WTC11 (cell line): ENCODE data around the gene PARPBP. TPM values are rescaled to one million over a fixed set of nuclear protein-coding genes. Genes with fewer than 3 reads are reported as not detected.

Experiments used
- ATAC-seq: fragments of 200-7000 bp; cut with Tn5 transposase; 2 replicates; pipeline ENCODE4 v1.10.0; 2021; ENCODE audit warnings: mild to moderate bottlenecking, moderate library complexity
- CTCF ChIA-PET: fragments of 300-600 bp; sonication (Branson Sonifier 250); formaldehyde crosslinking; loops from one replicate; lab custom pipeline; 2021; ENCODE audit warnings: antibody characterized with exemption; lab: Charles Lee
- POLR2A ChIA-PET: fragments of 350-600 bp; sonication (Branson Sonifier 250); formaldehyde crosslinking; loops from one replicate; lab custom pipeline; 2021; ENCODE audit warnings: antibody characterized with exemption; lab: Charles Lee
- DNase-seq: peaks from one replicate; pipeline ENCODE4 v3.0.0; 2021; ENCODE audit warnings: low spot score
- H3K27ac Mint-ChIP-seq: 2 replicates; pipeline ENCODE4 v1.8.0; 2021; ENCODE audit warnings: mixed read lengths
- H3K27me3 Mint-ChIP-seq: 2 replicates; pipeline ENCODE4 v1.8.0; 2021; ENCODE audit warnings: low read depth, mild to moderate bottlenecking, moderate library complexity, mixed read lengths
- H3K36me3 Mint-ChIP-seq: 2 replicates; pipeline ENCODE4 v1.8.0; 2021; ENCODE audit warnings: mixed read lengths
- H3K4me1 Mint-ChIP-seq: 2 replicates; pipeline ENCODE4 v1.8.0; 2022; ENCODE audit warnings: mixed read lengths
- H3K4me3 Mint-ChIP-seq: 2 replicates; pipeline ENCODE4 v1.8.0; 2021; ENCODE audit warnings: mild to moderate bottlenecking, moderate library complexity, mixed read lengths
- H3K9me3 Mint-ChIP-seq: 2 replicates; pipeline ENCODE4 v1.8.0; 2021; ENCODE audit warnings: mixed read lengths
- CBFB ChIP-seq: sonication (generic); formaldehyde crosslinking; IDR thresholded peaks from 2 replicates; pipeline ENCODE4 v1.8.1; 2022; ENCODE audit warnings: mild to moderate bottlenecking, low read depth, missing genetic modification reagents
- CREB1 ChIP-seq: sonication (generic); formaldehyde crosslinking; IDR thresholded peaks from 2 replicates; pipeline ENCODE4 v1.8.0; 2023; ENCODE audit warnings: mild to moderate bottlenecking, missing genetic modification reagents
- CREM ChIP-seq: sonication (generic); formaldehyde crosslinking; IDR thresholded peaks from 2 replicates; pipeline ENCODE4 v1.8.1; 2022; ENCODE audit warnings: mild to moderate bottlenecking, missing genetic modification reagents, moderate library complexity
- CTCF ChIP-seq: fragments of 200-600 bp; IDR thresholded peaks from 2 replicates; pipeline ENCODE4 v1.8.0; 2022; ENCODE audit warnings: antibody characterized with exemption
- EMX1 ChIP-seq: fragments of 250-450 bp; sonication (Bioruptor Pico); IDR thresholded peaks from 2 replicates; pipeline ENCODE4 v1.8.0; 2021; ENCODE audit warnings: mild to moderate bottlenecking
- ESRRA ChIP-seq: sonication (generic); formaldehyde crosslinking; IDR thresholded peaks from 2 replicates; pipeline ENCODE4 v1.8.1; 2022; ENCODE audit warnings: mild to moderate bottlenecking, missing genetic modification reagents, borderline replicate concordance
- FOXJ3 ChIP-seq: sonication (generic); formaldehyde crosslinking; IDR thresholded peaks from 2 replicates; pipeline ENCODE4 v1.9.0; 2021; ENCODE audit warnings: missing genetic modification reagents, mild to moderate bottlenecking, borderline replicate concordance
- FOXK1 ChIP-seq: sonication (generic); formaldehyde crosslinking; IDR thresholded peaks from 2 replicates; pipeline ENCODE4 v1.8.0; 2022; ENCODE audit warnings: mild to moderate bottlenecking, moderate library complexity, missing genetic modification reagents
- FOXP1 ChIP-seq: sonication (generic); formaldehyde crosslinking; IDR thresholded peaks from 2 replicates; pipeline ENCODE4 v1.8.0; 2022; ENCODE audit warnings: missing genetic modification reagents, mild to moderate bottlenecking, moderate library complexity, borderline replicate concordance
- GRHL2 ChIP-seq: fragments of 250-450 bp; sonication (Bioruptor Pico); IDR thresholded peaks from 2 replicates; pipeline ENCODE4 v1.8.0; 2022; ENCODE audit warnings: mild to moderate bottlenecking, moderate library complexity; ENCODE audit not compliant: insufficient replicate concordance, severe bottlenecking
- HMGXB4 ChIP-seq: sonication (generic); formaldehyde crosslinking; IDR thresholded peaks from 2 replicates; pipeline ENCODE4 v1.8.1; 2023; ENCODE audit warnings: mild to moderate bottlenecking, moderate library complexity, missing genetic modification reagents
- JAZF1 ChIP-seq: fragments of 250-450 bp; sonication (Bioruptor Pico); IDR thresholded peaks from 2 replicates; pipeline ENCODE4 v1.9.0; 2021; ENCODE audit warnings: moderate library complexity, mild to moderate bottlenecking, inconsistent platforms
- KAT7 ChIP-seq: sonication (generic); formaldehyde crosslinking; IDR thresholded peaks from 2 replicates; pipeline ENCODE4 v1.8.1; 2023; ENCODE audit warnings: missing genetic modification reagents, mild to moderate bottlenecking, borderline replicate concordance
- NFATC4 ChIP-seq: fragments of 250-450 bp; sonication (Bioruptor Pico); IDR thresholded peaks from 2 replicates; pipeline ENCODE4 v1.9.0; 2021; ENCODE audit warnings: mild to moderate bottlenecking
- OVOL2 ChIP-seq: fragments of 250-450 bp; sonication (Bioruptor Pico); IDR thresholded peaks from 2 replicates; pipeline ENCODE4 v1.9.0; 2021; ENCODE audit warnings: mild to moderate bottlenecking, borderline replicate concordance
- PRRX2 ChIP-seq: fragments of 250-450 bp; sonication (Bioruptor Pico); IDR thresholded peaks from 2 replicates; pipeline ENCODE4 v1.8.0; 2021; ENCODE audit warnings: mild to moderate bottlenecking
- TP53 ChIP-seq: sonication (generic); formaldehyde crosslinking; IDR thresholded peaks from 2 replicates; pipeline ENCODE4 v1.8.1; 2023; ENCODE audit warnings: mild to moderate bottlenecking, missing genetic modification reagents
- ZNF232 ChIP-seq: sonication (generic); formaldehyde crosslinking; IDR thresholded peaks from 2 replicates; pipeline ENCODE4 v1.8.0; 2022; ENCODE audit warnings: mild to moderate bottlenecking, missing genetic modification reagents
- ZNF396 ChIP-seq: fragments of 250-450 bp; sonication (Bioruptor Pico); IDR thresholded peaks from 2 replicates; pipeline ENCODE4 v1.8.0; 2021; ENCODE audit warnings: mild to moderate bottlenecking, moderate library complexity, borderline replicate concordance
- ZNF423 ChIP-seq: fragments of 250-450 bp; sonication (Bioruptor Pico); IDR thresholded peaks from 2 replicates; pipeline ENCODE4 v2.1.2; 2022; ENCODE audit warnings: mild to moderate bottlenecking, moderate library complexity
- ZNF671 ChIP-seq: fragments of 250-450 bp; sonication (Bioruptor Pico); IDR thresholded peaks from 2 replicates; pipeline ENCODE4 v1.8.0; 2021; ENCODE audit warnings: mild to moderate bottlenecking
- total RNA-seq: library from RNA; stranded (reverse); gene quantifications from 3 replicates; pipeline ENCODE4 v1.2.3, GENCODE V29; 2021
- TF ChIP-seq, protein P1 (sequence below): sonication (generic); formaldehyde crosslinking; IDR thresholded peaks from 2 replicates; pipeline ENCODE4 v1.8.1; 2023; ENCODE audit warnings: mild to moderate bottlenecking, missing genetic modification reagents, borderline replicate concordance
- TF ChIP-seq, protein P2 (sequence below): sonication (generic); formaldehyde crosslinking; IDR thresholded peaks from 2 replicates; pipeline ENCODE4 v1.8.0; 2022; ENCODE audit warnings: mild to moderate bottlenecking, missing genetic modification reagents
- TF ChIP-seq, protein P3 (sequence below): fragments of 250-450 bp; sonication (Bioruptor Pico); IDR thresholded peaks from 2 replicates; pipeline ENCODE4 v1.9.0; 2021; ENCODE audit warnings: mild to moderate bottlenecking
- TF ChIP-seq, protein P4 (sequence below): sonication (generic); formaldehyde crosslinking; IDR thresholded peaks from 2 replicates; pipeline ENCODE4 v1.8.1; 2023; ENCODE audit warnings: mild to moderate bottlenecking, missing genetic modification reagents

Gene PARPBP
- total RNA-seq, 1 experiment from 2014 or later = 19.2 TPM

- no peak for TF ChIP-seq EMX1
- TF ChIP-seq FOXP1 (CRISPR knock-in tag) = no peak
- no peak for TF ChIP-seq KAT7
- no peak for TF ChIP-seq HMGXB4 (CRISPR knock-in tag)
- TF ChIP-seq FOXJ3 (CRISPR knock-in tag) = no peak
- TF ChIP-seq, protein P1, sequence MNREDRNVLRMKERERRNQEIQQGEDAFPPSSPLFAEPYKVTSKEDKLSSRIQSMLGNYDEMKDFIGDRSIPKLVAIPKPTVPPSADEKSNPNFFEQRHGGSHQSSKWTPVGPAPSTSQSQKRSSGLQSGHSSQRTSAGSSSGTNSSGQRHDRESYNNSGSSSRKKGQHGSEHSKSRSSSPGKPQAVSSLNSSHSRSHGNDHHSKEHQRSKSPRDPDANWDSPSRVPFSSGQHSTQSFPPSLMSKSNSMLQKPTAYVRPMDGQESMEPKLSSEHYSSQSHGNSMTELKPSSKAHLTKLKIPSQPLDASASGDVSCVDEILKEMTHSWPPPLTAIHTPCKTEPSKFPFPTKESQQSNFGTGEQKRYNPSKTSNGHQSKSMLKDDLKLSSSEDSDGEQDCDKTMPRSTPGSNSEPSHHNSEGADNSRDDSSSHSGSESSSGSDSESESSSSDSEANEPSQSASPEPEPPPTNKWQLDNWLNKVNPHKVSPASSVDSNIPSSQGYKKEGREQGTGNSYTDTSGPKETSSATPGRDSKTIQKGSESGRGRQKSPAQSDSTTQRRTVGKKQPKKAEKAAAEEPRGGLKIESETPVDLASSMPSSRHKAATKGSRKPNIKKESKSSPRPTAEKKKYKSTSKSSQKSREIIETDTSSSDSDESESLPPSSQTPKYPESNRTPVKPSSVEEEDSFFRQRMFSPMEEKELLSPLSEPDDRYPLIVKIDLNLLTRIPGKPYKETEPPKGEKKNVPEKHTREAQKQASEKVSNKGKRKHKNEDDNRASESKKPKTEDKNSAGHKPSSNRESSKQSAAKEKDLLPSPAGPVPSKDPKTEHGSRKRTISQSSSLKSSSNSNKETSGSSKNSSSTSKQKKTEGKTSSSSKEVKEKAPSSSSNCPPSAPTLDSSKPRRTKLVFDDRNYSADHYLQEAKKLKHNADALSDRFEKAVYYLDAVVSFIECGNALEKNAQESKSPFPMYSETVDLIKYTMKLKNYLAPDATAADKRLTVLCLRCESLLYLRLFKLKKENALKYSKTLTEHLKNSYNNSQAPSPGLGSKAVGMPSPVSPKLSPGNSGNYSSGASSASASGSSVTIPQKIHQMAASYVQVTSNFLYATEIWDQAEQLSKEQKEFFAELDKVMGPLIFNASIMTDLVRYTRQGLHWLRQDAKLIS = no peak
- no peak for TF ChIP-seq ZNF232 (CRISPR knock-in tag)
- no peak for TF ChIP-seq CREM (CRISPR knock-in tag)
- no peak for TF ChIP-seq TP53
- TF ChIP-seq, protein P2, sequence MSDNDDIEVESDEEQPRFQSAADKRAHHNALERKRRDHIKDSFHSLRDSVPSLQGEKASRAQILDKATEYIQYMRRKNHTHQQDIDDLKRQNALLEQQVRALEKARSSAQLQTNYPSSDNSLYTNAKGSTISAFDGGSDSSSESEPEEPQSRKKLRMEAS (CRISPR knock-in tag) = no peak
- TF ChIP-seq ZNF671 (CRISPR knock-in tag) = no peak
- TF ChIP-seq, all 79 proteins: peak for 0
- Mint-ChIP-seq H3K36me3 (no peaks in the 10 kb centered on the region), H3K4me3 (no peak overlapping the region), H3K9me3 (peaks cover 12% of the 10 kb centered on the region), H3K27me3 (no peaks in the 10 kb centered on the region), H3K27ac (no peak overlapping the region), H3K4me1 (peaks cover 10% of the 10 kb centered on the region)
- ATAC-seq = no peak
- ChIA-PET CTCF (interaction anchor here (0.6 kb wide), 1 partner anchor 58 kb away, joined by 3 read pairs; no protein-coding TSS in a partner anchor), POLR2A (no interaction called here)
- DNase-seq = no peak
These were observed 108.0 kb downstream of the PARPBP start for GRCh38 chr12:102227954-102228353.

GRCh38 chr12:102232036-102232435, 112.1 kb downstream of the PARPBP start:
- Mint-ChIP-seq H3K4me3 (no peak overlapping the region), H3K27me3 (peaks cover 2% of the 10 kb centered on the region; the same call in 1 of the 2 replicates), H3K27ac (no peak overlapping the region), H3K4me1 (peaks cover 17% of the 10 kb centered on the region), H3K36me3 (peaks cover 6% of the 10 kb centered on the region; the same call in 1 of the 2 replicates), H3K9me3 (peaks cover 17% of the 10 kb centered on the region)
- ChIA-PET CTCF (interaction anchor here (1.2 to 2.3 kb wide), 2 partner anchors 292 to 579 kb away, joined by 3 to 5 read pairs; no protein-coding TSS in a partner anchor), POLR2A (no interaction called here)
- DNase-seq = no peak
- ATAC-seq = no peak
- no peak for TF ChIP-seq ESRRA
- no peak for TF ChIP-seq CREB1 (CRISPR knock-in tag)
- no peak for TF ChIP-seq ZNF423 (CRISPR knock-in tag)
- no peak for TF ChIP-seq CBFB
- TF ChIP-seq, protein P3, sequence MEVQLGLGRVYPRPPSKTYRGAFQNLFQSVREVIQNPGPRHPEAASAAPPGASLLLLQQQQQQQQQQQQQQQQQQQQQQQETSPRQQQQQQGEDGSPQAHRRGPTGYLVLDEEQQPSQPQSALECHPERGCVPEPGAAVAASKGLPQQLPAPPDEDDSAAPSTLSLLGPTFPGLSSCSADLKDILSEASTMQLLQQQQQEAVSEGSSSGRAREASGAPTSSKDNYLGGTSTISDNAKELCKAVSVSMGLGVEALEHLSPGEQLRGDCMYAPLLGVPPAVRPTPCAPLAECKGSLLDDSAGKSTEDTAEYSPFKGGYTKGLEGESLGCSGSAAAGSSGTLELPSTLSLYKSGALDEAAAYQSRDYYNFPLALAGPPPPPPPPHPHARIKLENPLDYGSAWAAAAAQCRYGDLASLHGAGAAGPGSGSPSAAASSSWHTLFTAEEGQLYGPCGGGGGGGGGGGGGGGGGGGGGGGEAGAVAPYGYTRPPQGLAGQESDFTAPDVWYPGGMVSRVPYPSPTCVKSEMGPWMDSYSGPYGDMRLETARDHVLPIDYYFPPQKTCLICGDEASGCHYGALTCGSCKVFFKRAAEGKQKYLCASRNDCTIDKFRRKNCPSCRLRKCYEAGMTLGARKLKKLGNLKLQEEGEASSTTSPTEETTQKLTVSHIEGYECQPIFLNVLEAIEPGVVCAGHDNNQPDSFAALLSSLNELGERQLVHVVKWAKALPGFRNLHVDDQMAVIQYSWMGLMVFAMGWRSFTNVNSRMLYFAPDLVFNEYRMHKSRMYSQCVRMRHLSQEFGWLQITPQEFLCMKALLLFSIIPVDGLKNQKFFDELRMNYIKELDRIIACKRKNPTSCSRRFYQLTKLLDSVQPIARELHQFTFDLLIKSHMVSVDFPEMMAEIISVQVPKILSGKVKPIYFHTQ = no peak
- no peak for TF ChIP-seq CTCF
- TF ChIP-seq FOXJ3 (CRISPR knock-in tag) = no peak
- TF ChIP-seq, protein P4, sequence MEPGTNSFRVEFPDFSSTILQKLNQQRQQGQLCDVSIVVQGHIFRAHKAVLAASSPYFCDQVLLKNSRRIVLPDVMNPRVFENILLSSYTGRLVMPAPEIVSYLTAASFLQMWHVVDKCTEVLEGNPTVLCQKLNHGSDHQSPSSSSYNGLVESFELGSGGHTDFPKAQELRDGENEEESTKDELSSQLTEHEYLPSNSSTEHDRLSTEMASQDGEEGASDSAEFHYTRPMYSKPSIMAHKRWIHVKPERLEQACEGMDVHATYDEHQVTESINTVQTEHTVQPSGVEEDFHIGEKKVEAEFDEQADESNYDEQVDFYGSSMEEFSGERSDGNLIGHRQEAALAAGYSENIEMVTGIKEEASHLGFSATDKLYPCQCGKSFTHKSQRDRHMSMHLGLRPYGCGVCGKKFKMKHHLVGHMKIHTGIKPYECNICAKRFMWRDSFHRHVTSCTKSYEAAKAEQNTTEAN = no peak
- TF ChIP-seq OVOL2 = no peak
- no peak for TF ChIP-seq PRRX2
- no peak for TF ChIP-seq ZNF396 (CRISPR knock-in tag)
- TF ChIP-seq NFATC4 (CRISPR knock-in tag) = no peak
- no peak for TF ChIP-seq GRHL2 (CRISPR knock-in tag)
- TF ChIP-seq JAZF1 (CRISPR knock-in tag) = no peak
- no peak for TF ChIP-seq TP53
- no peak for TF ChIP-seq FOXK1
